Neural progenitor cell (in vitro differentiated cells): Measurements from ENCODE around the gene NCKAP5. TPM values are rescaled to one million over a fixed set of nuclear protein-coding genes. Genes with fewer than 3 reads are reported as not detected.

ENCODE experiments used
- DNase-seq: peaks from one replicate; pipeline ENCODE4 v3.0.0-alpha.2; 2016; ENCODE audit warnings: low spot score
- H2AFZ ChIP-seq: fragments of 200-600 bp; sonication (generic); replicated peaks from 2 replicates; pipeline ENCODE4 v1.6.1; 2016; ENCODE audit warnings: antibody characterized with exemption
- H3F3A ChIP-seq: fragments of 200-600 bp; sonication (generic); 2 replicates; pipeline ENCODE4 v1.6.1; 2016; ENCODE audit warnings: antibody characterized with exemption, low read depth
- H3K27ac ChIP-seq: fragments of 200-600 bp; sonication (generic); 2 replicates; pipeline ENCODE4 v1.5.1; 2016; ENCODE audit warnings: mild to moderate bottlenecking
- H3K27me3 ChIP-seq: fragments of 200-600 bp; sonication (generic); 2 replicates; pipeline ENCODE4 v1.6.1; 2016; ENCODE audit warnings: mild to moderate bottlenecking, moderate library complexity
- H3K36me3 ChIP-seq: fragments of 200-600 bp; sonication (generic); 2 replicates; pipeline ENCODE4 v1.5.1; 2016
- H3K4me1 ChIP-seq: fragments of 200-600 bp; sonication (generic); 2 replicates; pipeline ENCODE4 v1.6.1; 2016; ENCODE audit warnings: mixed run types
- H3K4me2 ChIP-seq: fragments of 200-600 bp; sonication (generic); 2 replicates; pipeline ENCODE4 v1.6.1; 2016
- H3K4me3 ChIP-seq: fragments of 200-600 bp; sonication (generic); 2 replicates; pipeline ENCODE4 v1.5.1; 2016
- H3K79me2 ChIP-seq: fragments of 200-600 bp; sonication (generic); 2 replicates; pipeline ENCODE4 v1.6.1; 2016; ENCODE audit warnings: low read depth
- H3K9ac ChIP-seq: fragments of 200-600 bp; sonication (generic); 2 replicates; pipeline ENCODE4 v1.6.1; 2016
- H3K9me3 ChIP-seq: fragments of 200-600 bp; sonication (generic); 2 replicates; pipeline ENCODE4 v1.5.1; 2016; ENCODE audit warnings: low read depth
- H4K20me1 ChIP-seq: fragments of 200-600 bp; sonication (generic); 2 replicates; pipeline ENCODE4 v1.6.1; 2016; ENCODE audit warnings: low read depth
- H3K27ac Mint-ChIP-seq: 3 replicates; pipeline ENCODE4 v1.8.0; 2021; ENCODE audit warnings: mixed read lengths
- H3K27me3 Mint-ChIP-seq: 2 replicates; pipeline ENCODE4 v1.8.0; 2022; ENCODE audit warnings: low read depth, mild to moderate bottlenecking, inconsistent platforms, moderate library complexity, mixed read lengths; ENCODE audit not compliant: insufficient read depth
- H3K36me3 Mint-ChIP-seq: 3 replicates; pipeline ENCODE4 v1.8.0; 2021; ENCODE audit warnings: mixed read lengths
- H3K4me1 Mint-ChIP-seq: 3 replicates; pipeline ENCODE4 v1.8.0; 2021; ENCODE audit warnings: mixed read lengths
- H3K4me3 Mint-ChIP-seq: 3 replicates; pipeline ENCODE4 v1.8.0; 2021; ENCODE audit warnings: mild to moderate bottlenecking, moderate library complexity, mixed read lengths
- H3K9me3 Mint-ChIP-seq: 3 replicates; pipeline ENCODE4 v1.8.0; 2020; ENCODE audit warnings: mixed read lengths
- CTCF ChIP-seq: fragments of 200-600 bp; sonication (generic); IDR thresholded peaks from 2 replicates; pipeline ENCODE4 v1.5.1; 2017; ENCODE audit warnings: antibody characterized with exemption, mild to moderate bottlenecking
- EZH2 ChIP-seq: fragments of 200-600 bp; sonication (generic); IDR thresholded peaks from 2 replicates; pipeline ENCODE4 v1.6.1; 2017; ENCODE audit warnings: antibody characterized with exemption, mild to moderate bottlenecking, moderate library complexity
- EZH2phosphoT487 ChIP-seq: fragments of 200-600 bp; sonication (generic); IDR thresholded peaks from 2 replicates; pipeline ENCODE4 v1.6.1; 2017; ENCODE audit warnings: antibody characterized with exemption
- total RNA-seq: library from RNA; depleted of rRNA; stranded (reverse); fragments of >200 nt; gene quantifications from 2 replicates; pipeline ENCODE4 v1.2.3, GENCODE V29; 2015; ENCODE audit warnings: low replicate concordance

NCKAP5 gene
- total RNA-seq, 1 donor from 2014 or later: 0.47 TPM

- Histone ChIP-seq H3K27me3 (no peaks in the 10 kb centered on the region), H3K4me3 (no peak overlapping the region), H3K4me2 (no peak overlapping the region), H3K4me1 (no peaks in the 10 kb centered on the region), H3K36me3 (no peaks in the 10 kb centered on the region), H3K27ac (no peak overlapping the region), H3K9ac (no peak overlapping the region), H3K79me2 (no peaks in the 10 kb centered on the region), H3F3A (no peaks in the 10 kb centered on the region), H2AFZ (no peak overlapping the region), H4K20me1 (no peaks in the 10 kb centered on the region), H3K9me3 (no peaks in the 10 kb centered on the region)
- peaks cover 2% of the 10 kb centered on the region for H3K27me3 Mint-ChIP-seq
- no peak overlapping the region for H3K27ac Mint-ChIP-seq
- no peak overlapping the region for H3K4me3 Mint-ChIP-seq
- peaks cover 9% of the 10 kb centered on the region for H3K36me3 Mint-ChIP-seq
- no peak for TF ChIP-seq CTCF
- TF ChIP-seq EZH2: no peak
- TF ChIP-seq EZH2phosphoT487: no peak
- peaks cover 28% of the 10 kb centered on the region for H3K9me3 Mint-ChIP-seq
- DNase-seq: no peak
- no peaks in the 10 kb centered on the region for H3K4me1 Mint-ChIP-seq
These were observed 26.9 kb downstream of the NCKAP5 start for GRCh38 chr2:133541376-133541775.

GRCh38 chr2:133532919-133533318 is 35.3 kb downstream of the NCKAP5 start:
- no peaks in the 10 kb centered on the region for H3K36me3 ChIP-seq
- Mint-ChIP-seq H3K27me3 (peaks cover under 1% of the 10 kb centered on the region), H3K9me3 (peaks cover 9% of the 10 kb centered on the region), H3K4me3 (no peak overlapping the region), H3K4me1 (peaks cover 3% of the 10 kb centered on the region), H3K27ac (no peak overlapping the region), H3K36me3 (peaks cover 4% of the 10 kb centered on the region)
- TF ChIP-seq EZH2phosphoT487 (no peak), EZH2 (no peak), CTCF (no peak)
- no peak overlapping the region for H3K4me2 ChIP-seq
- H3K27me3 ChIP-seq: peaks cover 3% of the 10 kb centered on the region
- H3K4me3 ChIP-seq: no peak overlapping the region
- no peak for DNase-seq
- H3K9me3 ChIP-seq: no peaks in the 10 kb centered on the region
- H3K9ac ChIP-seq: no peak overlapping the region
- no peaks in the 10 kb centered on the region for H3K79me2 ChIP-seq
- H3K27ac ChIP-seq: no peak overlapping the region
- H3K4me1 ChIP-seq: no peaks in the 10 kb centered on the region
- no peaks in the 10 kb centered on the region for H3F3A ChIP-seq
- no peak overlapping the region for H2AFZ ChIP-seq
- H4K20me1 ChIP-seq: no peaks in the 10 kb centered on the region

GRCh38 chr2:133531382-133531781 is 36.9 kb downstream of the NCKAP5 start:
- Histone ChIP-seq H3F3A (no peaks in the 10 kb centered on the region), H3K4me1 (no peaks in the 10 kb centered on the region), H3K9me3 (no peaks in the 10 kb centered on the region), H3K79me2 (no peaks in the 10 kb centered on the region), H3K27ac (no peak overlapping the region), H3K4me2 (no peak overlapping the region), H3K4me3 (no peak overlapping the region), H4K20me1 (no peaks in the 10 kb centered on the region), H3K9ac (no peak overlapping the region), H3K27me3 (peaks cover 3% of the 10 kb centered on the region), H3K36me3 (no peaks in the 10 kb centered on the region), H2AFZ (no peak overlapping the region)
- Mint-ChIP-seq H3K9me3 (peaks cover 5% of the 10 kb centered on the region), H3K27me3 (peaks cover 2% of the 10 kb centered on the region), H3K36me3 (peaks cover 3% of the 10 kb centered on the region), H3K4me1 (peaks cover 3% of the 10 kb centered on the region), H3K27ac (no peak overlapping the region), H3K4me3 (no peak overlapping the region)
- DNase-seq: no peak
- TF ChIP-seq EZH2 (no peak), EZH2phosphoT487 (no peak), CTCF (no peak)
